ENCODE measurements around the gene GJB3. TPM values are rescaled to one million over a fixed set of nuclear protein-coding genes. Genes with fewer than 3 reads are reported as not detected.

GJB3 gene
- total RNA-seq, 1 experiment from 2014 or later, result 46.7 TPM

- TF ChIP-seq EGR1 (IDR thresholded peaks at IDR 0.05; ENCODE audit: low read depth), result no peak
- TF ChIP-seq JUND (IDR thresholded peaks at IDR 0.05), result no peak
- TF ChIP-seq ZBTB33 (IDR thresholded peaks at IDR 0.05; ENCODE audit: extremely low read depth, insufficient replicate concordance, low read length), result no peak
- no peak for TF ChIP-seq POLR2A (IDR thresholded peaks at IDR 0.05; ENCODE audit: borderline replicate concordance, extremely low read depth, insufficient read depth, insufficient read length)
- no peak for TF ChIP-seq CTCF (IDR thresholded peaks at IDR 0.05 in 2 of 3, conservative IDR thresholded peaks at IDR 0.05 in 1 of 3; ENCODE audit: borderline replicate concordance in 1 of 3, insufficient read depth in 1 of 3, low read depth in 2 of 3, low read length in 2 of 3)
- no peak for TF ChIP-seq TCF7L2 (IDR thresholded peaks at IDR 0.05; ENCODE audit: borderline replicate concordance, extremely low read depth, insufficient read depth, insufficient read length)
- TF ChIP-seq ZFX (IDR thresholded peaks at IDR 0.05), result no peak
- no peak for TF ChIP-seq YY1 (IDR thresholded peaks at IDR 0.05; ENCODE audit: extremely low read depth, insufficient replicate concordance, low read depth, low read length)
- no peak for TF ChIP-seq REST (IDR thresholded peaks at IDR 0.05; ENCODE audit: low read depth)
- no peak for TF ChIP-seq FOSL1 (IDR thresholded peaks at IDR 0.05; ENCODE audit: low read depth)
- no peak for TF ChIP-seq EZH2phosphoT487 (IDR thresholded peaks at IDR 0.05; ENCODE audit: borderline replicate concordance)
- no peak for TF ChIP-seq SP1 (IDR thresholded peaks at IDR 0.05; ENCODE audit: low read depth)
- TF ChIP-seq POLR2AphosphoS5 (IDR thresholded peaks at IDR 0.05; ENCODE audit: low read depth, low read length), result no peak
- TF ChIP-seq EZH2 (IDR thresholded peaks at IDR 0.05), result no peak
- no peak for TF ChIP-seq CBX3 (IDR thresholded peaks at IDR 0.05; ENCODE audit: low read depth)
- TF ChIP-seq ATF3 (IDR thresholded peaks at IDR 0.05), result no peak
- no peak for TF ChIP-seq ELF1 (IDR thresholded peaks at IDR 0.05; ENCODE audit: borderline replicate concordance, low read depth)
- TF ChIP-seq ZNF274 (IDR thresholded peaks at IDR 0.05; ENCODE audit: low read depth, low read length), result no peak
- TF ChIP-seq RAD21 (IDR thresholded peaks at IDR 0.05; ENCODE audit: low read depth), result no peak
- no peaks in the 10 kb centered on the region for H3K79me2 ChIP-seq (ENCODE audit: insufficient read depth, low read length)
- H3K4me2 ChIP-seq (ENCODE audit: low read length), result no peak overlapping the region
- H3K9me3 ChIP-seq (ENCODE audit: control insufficient read depth in 1 of 2, insufficient read depth in 1 of 2, low read depth in 1 of 2, low read length in 2 of 2), result no peaks in the 10 kb centered on the region
- no peaks in the 10 kb centered on the region for H4K20me1 ChIP-seq (ENCODE audit: insufficient read depth)
- no peak overlapping the region for H3K9ac ChIP-seq (ENCODE audit: low read length)
- H3K27me3 ChIP-seq (ENCODE audit: insufficient read depth, low read length), result no peaks in the 10 kb centered on the region
- POLR2A ChIA-PET, result no interaction called here
- RAD21 ChIA-PET (ENCODE audit: low non-redundant PET in 1 of 2, low total read pairs in 2 of 2, uncharacterized antibody in 2 of 2, unreplicated experiment in 2 of 2), result no interaction called here
- H3K27ac ChIP-seq (ENCODE audit: low read depth, low read length), result no peak overlapping the region
- no peak overlapping the region for H3K4me3 ChIP-seq (replicated peaks in 1 of 2; ENCODE audit: low read depth in 1 of 2, low read length in 2 of 2)
- CTCF ChIA-PET, result no interaction called here
- peaks cover 0 to 3% of the 10 kb centered on the region in 2 experiments; a peak in 1 of 4 replicates for H3K4me1 ChIP-seq (ENCODE audit: control insufficient read depth in 1 of 2, insufficient read depth in 2 of 2, low read length in 2 of 2)
- H2AFZ ChIP-seq (ENCODE audit: low read depth, low read length, poor library complexity, severe bottlenecking), result no peak overlapping the region
- no TSS peak for BruUV-seq (replicated peaks)
- no peak for ATAC-seq
- no peaks in the 10 kb centered on the region for H3K9me2 ChIP-seq (ENCODE audit: insufficient read depth)
- no peak for DNase-seq (ENCODE audit: low read depth, low spot score)
- no peaks in the 10 kb centered on the region for H3K36me3 ChIP-seq (ENCODE audit: control insufficient read depth in 1 of 2, insufficient read depth in 2 of 2, low read length in 2 of 2)
- intact Hi-C loops (cut with micrococcal nuclease), result no loop called here
Measured at GRCh38 chr1:34806396-34806795, 25.4 kb downstream of the GJB3 start.

All from HCT116 (cell line).